Measurements from ENCODE around the gene UPK2. TPM values are rescaled to one million over a fixed set of nuclear protein-coding genes. Genes with fewer than 3 reads are reported as not detected.

The UPK2 gene
- polyA plus RNA-seq, 4 donors = 0.04 TPM; not detected in 3

- Histone ChIP-seq H3K36me3 (ENCODE audit: control insufficient read depth in 3 of 3, insufficient read depth in 2 of 3, low read depth in 1 of 3, low read length in 3 of 3) (no peaks in the 10 kb centered on the region), H3K27me3 (ENCODE audit: control insufficient read depth in 3 of 3, insufficient read depth in 3 of 3, low read length in 3 of 3) (no peaks in the 10 kb centered on the region), H3K4me1 (ENCODE audit: control insufficient read depth in 3 of 3, insufficient read depth in 2 of 3, low read depth in 1 of 3, low read length in 2 of 3) (peaks cover 2 to 32% (median 2%) of the 10 kb centered on the region in 3 donors), H3K4me3 (ENCODE audit: low read depth in 1 of 3, low read length in 3 of 3) (peak overlapping the region; percentile 71 to 90 (median 73)), H3K27ac (ENCODE audit: low read depth in 1 of 3, low read length in 2 of 3) (peak overlapping the region; percentile 94 to 99 (median 97)), H3K9me3 (ENCODE audit: control insufficient read depth in 2 of 2, insufficient read depth in 1 of 2, low read depth in 1 of 2, low read length in 1 of 2) (no peaks in the 10 kb centered on the region)
- DNase-seq (peak; percentile 91 to 93), FAIRE-seq (no peak)
- 0 to 1% (median 0%) methylated on average over 18 to 24 of the region's 26 CpGs for WGBS, 3 donors
These were observed 26.5 kb upstream of the UPK2 start for GRCh38 chr11:118929501-118930093.

GRCh38 chr11:118930094-118930712, 25.9 kb upstream of the UPK2 start:
- H3K36me3 ChIP-seq (ENCODE audit: control insufficient read depth in 3 of 3, insufficient read depth in 2 of 3, low read depth in 1 of 3, low read length in 3 of 3) = no peaks in the 10 kb centered on the region
- H3K4me3 ChIP-seq (ENCODE audit: low read depth in 1 of 3, low read length in 3 of 3) = peak overlapping the region; percentile 22 to 90 (median 73)
- 0 to 1% (median 1%) methylated on average over 20 of the region's 20 CpGs for WGBS, 3 donors
- peaks cover 2 to 32% (median 2%) of the 10 kb centered on the region in 3 donors for H3K4me1 ChIP-seq (ENCODE audit: control insufficient read depth in 3 of 3, insufficient read depth in 2 of 3, low read depth in 1 of 3, low read length in 2 of 3)
- FAIRE-seq = no peak
- peak; percentile 97 to 98 for DNase-seq
- no peaks in the 10 kb centered on the region for H3K9me3 ChIP-seq (ENCODE audit: control insufficient read depth in 2 of 2, insufficient read depth in 1 of 2, low read depth in 1 of 2, low read length in 1 of 2)
- no peaks in the 10 kb centered on the region for H3K27me3 ChIP-seq (ENCODE audit: control insufficient read depth in 3 of 3, insufficient read depth in 3 of 3, low read length in 3 of 3)
- peak overlapping the region; percentile 94 to 99 (median 97) for H3K27ac ChIP-seq (ENCODE audit: low read depth in 1 of 3, low read length in 2 of 3)

GRCh38 chr11:118931571-118931970, 24.5 kb upstream of the UPK2 start:
- H3K27me3 ChIP-seq (ENCODE audit: control insufficient read depth in 3 of 3, insufficient read depth in 3 of 3, low read length in 3 of 3) = no peaks in the 10 kb centered on the region
- H3K4me1 ChIP-seq (ENCODE audit: control insufficient read depth in 3 of 3, insufficient read depth in 2 of 3, low read depth in 1 of 3, low read length in 2 of 3) = peaks cover 2 to 26% (median 2%) of the 10 kb centered on the region in 3 donors
- H3K36me3 ChIP-seq (ENCODE audit: control insufficient read depth in 3 of 3, insufficient read depth in 2 of 3, low read depth in 1 of 3, low read length in 3 of 3) = no peaks in the 10 kb centered on the region
- H3K4me3 ChIP-seq (ENCODE audit: low read depth in 1 of 3, low read length in 3 of 3) = no peak overlapping the region
- no peak overlapping the region for H3K27ac ChIP-seq (ENCODE audit: low read depth in 1 of 3, low read length in 2 of 3)
- DNase-seq = no peak
- FAIRE-seq = no peak
- no peaks in the 10 kb centered on the region for H3K9me3 ChIP-seq (ENCODE audit: control insufficient read depth in 2 of 2, insufficient read depth in 1 of 2, low read depth in 1 of 2, low read length in 1 of 2)

GRCh38 chr11:118933486-118933885, 22.6 kb upstream of the UPK2 start:
- Histone ChIP-seq H3K4me1 (ENCODE audit: control insufficient read depth in 3 of 3, insufficient read depth in 2 of 3, low read depth in 1 of 3, low read length in 2 of 3) (peaks cover 0 to 12% (median 2%) of the 10 kb centered on the region in 3 donors), H3K9me3 (ENCODE audit: control insufficient read depth in 2 of 2, insufficient read depth in 1 of 2, low read depth in 1 of 2, low read length in 1 of 2) (no peaks in the 10 kb centered on the region), H3K27ac (ENCODE audit: low read depth in 1 of 3, low read length in 2 of 3) (peak overlapping the region in 1 of 3 donors; percentile 27), H3K27me3 (ENCODE audit: control insufficient read depth in 3 of 3, insufficient read depth in 3 of 3, low read length in 3 of 3) (no peaks in the 10 kb centered on the region), H3K4me3 (ENCODE audit: low read depth in 1 of 3, low read length in 3 of 3) (no peak overlapping the region), H3K36me3 (ENCODE audit: control insufficient read depth in 3 of 3, insufficient read depth in 2 of 3, low read depth in 1 of 3, low read length in 3 of 3) (no peaks in the 10 kb centered on the region)
- FAIRE-seq = no peak
- WGBS, 3 donors = 16 to 33% (median 24%) methylated on average over 4 of the region's 4 CpGs
- DNase-seq = no peak

GRCh38 chr11:118935376-118935775, 20.7 kb upstream of the UPK2 start:
- peaks cover 0 to 13% (median 2%) of the 10 kb centered on the region in 3 donors for H3K4me1 ChIP-seq (ENCODE audit: control insufficient read depth in 3 of 3, insufficient read depth in 2 of 3, low read depth in 1 of 3, low read length in 2 of 3)
- H3K9me3 ChIP-seq (ENCODE audit: control insufficient read depth in 2 of 2, insufficient read depth in 1 of 2, low read depth in 1 of 2, low read length in 1 of 2) = no peaks in the 10 kb centered on the region
- no peak for FAIRE-seq
- no peak overlapping the region for H3K27ac ChIP-seq (ENCODE audit: low read depth in 1 of 3, low read length in 2 of 3)
- H3K27me3 ChIP-seq (ENCODE audit: control insufficient read depth in 3 of 3, insufficient read depth in 3 of 3, low read length in 3 of 3) = no peaks in the 10 kb centered on the region
- H3K4me3 ChIP-seq (ENCODE audit: low read depth in 1 of 3, low read length in 3 of 3) = no peak overlapping the region
- no peaks in the 10 kb centered on the region for H3K36me3 ChIP-seq (ENCODE audit: control insufficient read depth in 3 of 3, insufficient read depth in 2 of 3, low read depth in 1 of 3, low read length in 3 of 3)
- 79 to 83% (median 81%) methylated on average over 8 of the region's 8 CpGs for WGBS, 3 donors
- DNase-seq = no peak

GRCh38 chr11:118938491-118939403, 17.4 kb upstream of the UPK2 start:
- FAIRE-seq (no peak), DNase-seq (peak; percentile 68 to 79)
- Histone ChIP-seq H3K4me3 (ENCODE audit: low read depth in 1 of 3, low read length in 3 of 3) (no peak overlapping the region), H3K27me3 (ENCODE audit: control insufficient read depth in 3 of 3, insufficient read depth in 3 of 3, low read length in 3 of 3) (no peaks in the 10 kb centered on the region), H3K27ac (ENCODE audit: low read depth in 1 of 3, low read length in 2 of 3) (no peak overlapping the region), H3K4me1 (ENCODE audit: control insufficient read depth in 3 of 3, insufficient read depth in 2 of 3, low read depth in 1 of 3, low read length in 2 of 3) (peaks cover 0 to 6% (median 0%) of the 10 kb centered on the region in 3 donors), H3K9me3 (ENCODE audit: control insufficient read depth in 2 of 2, insufficient read depth in 1 of 2, low read depth in 1 of 2, low read length in 1 of 2) (no peaks in the 10 kb centered on the region), H3K36me3 (ENCODE audit: control insufficient read depth in 3 of 3, insufficient read depth in 2 of 3, low read depth in 1 of 3, low read length in 3 of 3) (no peaks in the 10 kb centered on the region)
- WGBS, 3 donors = 65 to 77% (median 76%) methylated on average over 11 of the region's 11 CpGs

- 64 to 79% (median 68%) methylated on average over 6 to 8 of the region's 8 CpGs for WGBS, 3 donors
- Histone ChIP-seq H3K36me3 (ENCODE audit: control insufficient read depth in 3 of 3, insufficient read depth in 2 of 3, low read depth in 1 of 3, low read length in 3 of 3) (no peaks in the 10 kb centered on the region), H3K9me3 (ENCODE audit: control insufficient read depth in 2 of 2, insufficient read depth in 1 of 2, low read depth in 1 of 2, low read length in 1 of 2) (no peaks in the 10 kb centered on the region), H3K27ac (ENCODE audit: low read depth in 1 of 3, low read length in 2 of 3) (no peak overlapping the region), H3K27me3 (ENCODE audit: control insufficient read depth in 3 of 3, insufficient read depth in 3 of 3, low read length in 3 of 3) (no peaks in the 10 kb centered on the region), H3K4me1 (ENCODE audit: control insufficient read depth in 3 of 3, insufficient read depth in 2 of 3, low read depth in 1 of 3, low read length in 2 of 3) (peaks cover 0 to 6% (median 0%) of the 10 kb centered on the region in 3 donors), H3K4me3 (ENCODE audit: low read depth in 1 of 3, low read length in 3 of 3) (no peak overlapping the region)
- DNase-seq (no peak), FAIRE-seq (no peak)
These were observed 16.6 kb upstream of the UPK2 start for GRCh38 chr11:118939404-118939915.

GRCh38 chr11:118939953-118940598, 16.0 kb upstream of the UPK2 start:
- DNase-seq (peak in 1 of 2 donors; percentile 44), FAIRE-seq (no peak)
- no peak overlapping the region for H3K4me3 ChIP-seq (ENCODE audit: low read depth in 1 of 3, low read length in 3 of 3)

More at GRCh38 chr11:118939953-118940598, 16.0 kb upstream of the UPK2 start:
- WGBS, 3 donors = 46 to 57% (median 54%) methylated on average over 13 of the region's 13 CpGs
- H3K27me3 ChIP-seq (ENCODE audit: control insufficient read depth in 3 of 3, insufficient read depth in 3 of 3, low read length in 3 of 3) = no peaks in the 10 kb centered on the region
- no peaks in the 10 kb centered on the region for H3K9me3 ChIP-seq (ENCODE audit: control insufficient read depth in 2 of 2, insufficient read depth in 1 of 2, low read depth in 1 of 2, low read length in 1 of 2)
- H3K36me3 ChIP-seq (ENCODE audit: control insufficient read depth in 3 of 3, insufficient read depth in 2 of 3, low read depth in 1 of 3, low read length in 3 of 3) = no peaks in the 10 kb centered on the region
- H3K27ac ChIP-seq (ENCODE audit: low read depth in 1 of 3, low read length in 2 of 3) = no peak overlapping the region
- H3K4me1 ChIP-seq (ENCODE audit: control insufficient read depth in 3 of 3, insufficient read depth in 2 of 3, low read depth in 1 of 3, low read length in 2 of 3) = peaks cover 0 to 6% (median 0%) of the 10 kb centered on the region in 3 donors
